ENCODE measurements around the gene AGPAT2. TPM values are rescaled to one million over a fixed set of nuclear protein-coding genes. Genes with fewer than 3 reads are reported as not detected.

Gene AGPAT2
- total RNA-seq, 1 donor from 2014 or later: 41.9 TPM

GRCh38 chr9:136662656-136663581, 24.3 kb downstream of the AGPAT2 start, which contains the start of gene EGFL7:
EGFL7 (plus strand) TSS chr9:136662916; CDS start chr9:136668283, 5,367 bp downstream.
- Histone ChIP-seq H3K27me3 (ENCODE audit: control insufficient read depth, insufficient read depth, low read length) (peaks cover 2% of the 10 kb centered on the region), H3K4me3 (ENCODE audit: low read depth, low read length) (no peak within 1 kb of the TSS), H3K36me3 (ENCODE audit: control insufficient read depth, insufficient read depth, low read length) (no peaks in the 10 kb centered on the region)
- FAIRE-seq: no peak
- TF ChIP-seq, protein P1, sequence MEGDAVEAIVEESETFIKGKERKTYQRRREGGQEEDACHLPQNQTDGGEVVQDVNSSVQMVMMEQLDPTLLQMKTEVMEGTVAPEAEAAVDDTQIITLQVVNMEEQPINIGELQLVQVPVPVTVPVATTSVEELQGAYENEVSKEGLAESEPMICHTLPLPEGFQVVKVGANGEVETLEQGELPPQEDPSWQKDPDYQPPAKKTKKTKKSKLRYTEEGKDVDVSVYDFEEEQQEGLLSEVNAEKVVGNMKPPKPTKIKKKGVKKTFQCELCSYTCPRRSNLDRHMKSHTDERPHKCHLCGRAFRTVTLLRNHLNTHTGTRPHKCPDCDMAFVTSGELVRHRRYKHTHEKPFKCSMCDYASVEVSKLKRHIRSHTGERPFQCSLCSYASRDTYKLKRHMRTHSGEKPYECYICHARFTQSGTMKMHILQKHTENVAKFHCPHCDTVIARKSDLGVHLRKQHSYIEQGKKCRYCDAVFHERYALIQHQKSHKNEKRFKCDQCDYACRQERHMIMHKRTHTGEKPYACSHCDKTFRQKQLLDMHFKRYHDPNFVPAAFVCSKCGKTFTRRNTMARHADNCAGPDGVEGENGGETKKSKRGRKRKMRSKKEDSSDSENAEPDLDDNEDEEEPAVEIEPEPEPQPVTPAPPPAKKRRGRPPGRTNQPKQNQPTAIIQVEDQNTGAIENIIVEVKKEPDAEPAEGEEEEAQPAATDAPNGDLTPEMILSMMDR (IDR thresholded peaks at IDR 0.05; ENCODE audit: insufficient read depth, low read length, severe bottlenecking): no peak
- DNase-seq (ENCODE audit: low read depth): no peak

GRCh38 chr9:136662326-136662655, 25.0 kb downstream of the AGPAT2 start:
- DNase-seq (ENCODE audit: low read depth): no peak
- Histone ChIP-seq H3K27me3 (ENCODE audit: control insufficient read depth, insufficient read depth, low read length) (peaks cover 2% of the 10 kb centered on the region), H3K4me3 (ENCODE audit: low read depth, low read length) (no peak overlapping the region), H3K36me3 (ENCODE audit: control insufficient read depth, insufficient read depth, low read length) (no peaks in the 10 kb centered on the region)
- no peak for FAIRE-seq
- TF ChIP-seq, protein P1 (IDR thresholded peaks at IDR 0.05; ENCODE audit: insufficient read depth, low read length, severe bottlenecking): no peak

GRCh38 chr9:136661641-136662325, 25.5 kb downstream of the AGPAT2 start:
- Histone ChIP-seq H3K36me3 (ENCODE audit: control insufficient read depth, insufficient read depth, low read length) (no peaks in the 10 kb centered on the region), H3K4me3 (ENCODE audit: low read depth, low read length) (no peak overlapping the region), H3K27me3 (ENCODE audit: control insufficient read depth, insufficient read depth, low read length) (peaks cover 2% of the 10 kb centered on the region)
- FAIRE-seq (no peak), DNase-seq (ENCODE audit: low read depth) (no peak)
- TF ChIP-seq, protein P1 (IDR thresholded peaks at IDR 0.05; ENCODE audit: insufficient read depth, low read length, severe bottlenecking): no peak

GRCh38 chr9:136660971-136661550, 26.2 kb downstream of the AGPAT2 start:
- H3K36me3 ChIP-seq (ENCODE audit: control insufficient read depth, insufficient read depth, low read length): no peaks in the 10 kb centered on the region
- no peak overlapping the region for H3K4me3 ChIP-seq (ENCODE audit: low read depth, low read length)
- FAIRE-seq: no peak
- TF ChIP-seq, protein P1 (IDR thresholded peaks at IDR 0.05; ENCODE audit: insufficient read depth, low read length, severe bottlenecking): no peak
- no peak for DNase-seq (ENCODE audit: low read depth)
- peaks cover 2% of the 10 kb centered on the region for H3K27me3 ChIP-seq (ENCODE audit: control insufficient read depth, insufficient read depth, low read length)

GRCh38 chr9:136659861-136660784, 27.1 kb downstream of the AGPAT2 start:
- FAIRE-seq: no peak
- TF ChIP-seq, protein P1 (IDR thresholded peaks at IDR 0.05; ENCODE audit: insufficient read depth, low read length, severe bottlenecking): no peak
- no peak overlapping the region for H3K4me3 ChIP-seq (ENCODE audit: low read depth, low read length)
- H3K36me3 ChIP-seq (ENCODE audit: control insufficient read depth, insufficient read depth, low read length): no peaks in the 10 kb centered on the region
- no peak for DNase-seq (ENCODE audit: low read depth)
- peaks cover 2% of the 10 kb centered on the region for H3K27me3 ChIP-seq (ENCODE audit: control insufficient read depth, insufficient read depth, low read length)
